Upper lobe of right lung (tissue), 1 donor: ENCODE data around the gene TAF4. TPM values are rescaled to one million over a fixed set of nuclear protein-coding genes. Genes with fewer than 3 reads are reported as not detected.

Experiments used
- ATAC-seq: fragments of 200-7000 bp; cut with Tn5 transposase; one replicate; pipeline ENCODE4 v1.9.1; 2020; ENCODE audit warnings: mild to moderate bottlenecking, moderate library complexity
- DNase-seq: peaks from one replicate; pipeline ENCODE4 v3.0.0-alpha.2; 2020
- H3K27ac ChIP-seq: fragments of 200-600 bp; one replicate; pipeline ENCODE4 v1.8.0; 2022
- H3K27me3 ChIP-seq: fragments of 200-600 bp; one replicate; pipeline ENCODE4 v1.8.0; 2022; ENCODE audit warnings: mild to moderate bottlenecking
- H3K36me3 ChIP-seq: fragments of 200-600 bp; one replicate; pipeline ENCODE4 v1.8.0; 2022
- H3K4me1 ChIP-seq: fragments of 200-600 bp; one replicate; pipeline ENCODE4 v1.8.0; 2022
- H3K4me3 ChIP-seq: fragments of 200-600 bp; one replicate; pipeline ENCODE4 v1.8.0; 2022; ENCODE audit warnings: mild to moderate bottlenecking
- H3K9me3 ChIP-seq: fragments of 200-600 bp; one replicate; pipeline ENCODE4 v1.8.0; 2022
- CTCF ChIP-seq: fragments of 200-600 bp; IDR thresholded peaks from one replicate; pipeline ENCODE4 v1.8.0; 2022; ENCODE audit warnings: antibody characterized with exemption
- intact Hi-C: fragments of 100-400 bp; cut with DNase I; formaldehyde crosslinking; loops from one replicate; pipeline ENCODE4 v1.11.0; 2022
- long read RNA-seq: library from polyadenylated mRNA; unstranded; transcript quantifications from one replicate; pipeline ENCODE4 v2.0.0, GENCODE V29; 2021
- total RNA-seq: library from RNA; stranded (reverse); fragmentation: NEBNext Ultra II Directional; extraction: Animal tissue kit (Norgen Biotek cat#: 25700); gene quantifications from one replicate; pipeline ENCODE4 v1.2.1, GENCODE V29; 2021
- donor health status: DM: no; HTN: yes; CAD: no; lungs with severe emphysema.

The TAF4 gene
- total RNA-seq: 19.6 TPM
- long read RNA-seq, full-length matches to known transcripts: 2 of 10 reads
- long read RNA-seq, partial matches to known transcripts: 7 of 10 reads
- long read RNA-seq, other reads (novel, unspliced or antisense): 1 of 10 reads

GRCh38 chr20:62065674-62066338 is at the start of gene TAF4:
TAF4 (minus strand) TSS chr20:62065881; CDS start chr20:62065810, 71 bp downstream.
- Histone ChIP-seq H3K4me1 (peaks cover 30% of the 10 kb centered on the region), H3K27ac (peak within 1 kb of the TSS; percentile 91), H3K9me3 (no peaks in the 10 kb centered on the region), H3K36me3 (no peaks in the 10 kb centered on the region), H3K4me3 (peak within 1 kb of the TSS; percentile 73), H3K27me3 (no peaks in the 10 kb centered on the region)
- intact Hi-C loops: no loop called here
- ATAC-seq: peak; percentile 79
- TF ChIP-seq CTCF: no peak
- DNase-seq: peak; percentile 89

GRCh38 chr20:62114894-62115293 is 49.2 kb upstream of the TAF4 start:
- no peak for TF ChIP-seq CTCF
- intact Hi-C loops: no loop called here
- Histone ChIP-seq H3K4me3 (no peak overlapping the region), H3K9me3 (peaks cover 7% of the 10 kb centered on the region), H3K27me3 (no peaks in the 10 kb centered on the region), H3K27ac (no peak overlapping the region), H3K36me3 (no peaks in the 10 kb centered on the region), H3K4me1 (no peaks in the 10 kb centered on the region)
- no peak for DNase-seq
- no peak for ATAC-seq

- Histone ChIP-seq H3K27me3 (no peaks in the 10 kb centered on the region), H3K4me1 (no peaks in the 10 kb centered on the region), H3K9me3 (peaks cover 24% of the 10 kb centered on the region), H3K27ac (no peak overlapping the region), H3K36me3 (no peaks in the 10 kb centered on the region), H3K4me3 (no peak overlapping the region)
- ATAC-seq: no peak
- no peak for DNase-seq
- intact Hi-C loops: no loop called here
- no peak for TF ChIP-seq CTCF
Observed at GRCh38 chr20:62112368-62112767, 46.7 kb upstream of the TAF4 start.

GRCh38 chr20:62111148-62111547 is 45.5 kb upstream of the TAF4 start:
- TF ChIP-seq CTCF: no peak
- no peak overlapping the region for H3K4me3 ChIP-seq
- peaks cover 27% of the 10 kb centered on the region for H3K9me3 ChIP-seq
- no peak overlapping the region for H3K27ac ChIP-seq
- ATAC-seq (no peak), DNase-seq (no peak)
- H3K36me3 ChIP-seq: no peaks in the 10 kb centered on the region
- no peaks in the 10 kb centered on the region for H3K27me3 ChIP-seq
- H3K4me1 ChIP-seq: no peaks in the 10 kb centered on the region
- intact Hi-C loops: no loop called here

- Histone ChIP-seq H3K9me3 (peaks cover 24% of the 10 kb centered on the region), H3K4me3 (no peak overlapping the region), H3K27me3 (peaks cover 9% of the 10 kb centered on the region), H3K36me3 (no peaks in the 10 kb centered on the region), H3K4me1 (no peaks in the 10 kb centered on the region), H3K27ac (no peak overlapping the region)
- intact Hi-C loops: no loop called here
- no peak for TF ChIP-seq CTCF
- DNase-seq: no peak
- no peak for ATAC-seq
Observed at GRCh38 chr20:62105592-62105991, 39.9 kb upstream of the TAF4 start.
